ENCODE results near the gene KANK4.

DNA sequence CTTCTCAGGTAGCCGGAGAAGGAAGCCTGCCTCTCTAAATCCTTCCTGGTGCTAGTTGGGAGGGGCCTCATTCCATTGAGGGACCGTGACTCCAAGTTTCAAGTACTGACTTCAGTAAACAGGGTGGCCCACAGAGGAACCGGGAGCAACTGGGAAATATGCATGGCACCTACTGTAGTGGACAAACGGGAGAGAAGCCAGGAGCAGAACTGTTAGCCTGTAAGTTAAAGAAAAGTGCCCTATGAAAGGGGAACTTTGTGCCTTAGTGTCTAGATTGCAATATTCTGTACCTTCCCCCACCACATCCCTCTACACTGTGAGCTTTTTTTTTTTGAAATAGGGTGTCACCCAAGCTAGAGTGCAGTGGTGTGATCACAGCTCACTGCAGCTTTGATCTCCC is 33.2 kb upstream of the KANK4 start:
- TF ChIP-seq, protein P1, sequence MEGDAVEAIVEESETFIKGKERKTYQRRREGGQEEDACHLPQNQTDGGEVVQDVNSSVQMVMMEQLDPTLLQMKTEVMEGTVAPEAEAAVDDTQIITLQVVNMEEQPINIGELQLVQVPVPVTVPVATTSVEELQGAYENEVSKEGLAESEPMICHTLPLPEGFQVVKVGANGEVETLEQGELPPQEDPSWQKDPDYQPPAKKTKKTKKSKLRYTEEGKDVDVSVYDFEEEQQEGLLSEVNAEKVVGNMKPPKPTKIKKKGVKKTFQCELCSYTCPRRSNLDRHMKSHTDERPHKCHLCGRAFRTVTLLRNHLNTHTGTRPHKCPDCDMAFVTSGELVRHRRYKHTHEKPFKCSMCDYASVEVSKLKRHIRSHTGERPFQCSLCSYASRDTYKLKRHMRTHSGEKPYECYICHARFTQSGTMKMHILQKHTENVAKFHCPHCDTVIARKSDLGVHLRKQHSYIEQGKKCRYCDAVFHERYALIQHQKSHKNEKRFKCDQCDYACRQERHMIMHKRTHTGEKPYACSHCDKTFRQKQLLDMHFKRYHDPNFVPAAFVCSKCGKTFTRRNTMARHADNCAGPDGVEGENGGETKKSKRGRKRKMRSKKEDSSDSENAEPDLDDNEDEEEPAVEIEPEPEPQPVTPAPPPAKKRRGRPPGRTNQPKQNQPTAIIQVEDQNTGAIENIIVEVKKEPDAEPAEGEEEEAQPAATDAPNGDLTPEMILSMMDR (conservative IDR thresholded peaks at IDR 0.05 in 1 of 2, IDR thresholded peaks at IDR 0.05 in 1 of 2; ENCODE audit: low read depth in 1 of 2, low read length in 2 of 2): no peak
- no peak for TF ChIP-seq EZH2 (IDR thresholded peaks at IDR 0.05; ENCODE audit: low read length, missing control alignments)

All from fibroblast of lung (primary cell).